Measurements from ENCODE around the gene SLAIN1.
A peak's percentile ranks its signal among the peaks of the same experiment; 100 is the strongest.

SLAIN1 gene

GRCh38 chr13:77779552-77780272, 82.2 kb downstream of the SLAIN1 start:
- Histone ChIP-seq H3K27ac (ENCODE audit: extremely low read depth, low read depth, low read length) (no peak overlapping the region), H3K4me1 (ENCODE audit: control insufficient read depth, insufficient read depth, low read length) (no peaks in the 10 kb centered on the region), H3K36me3 (ENCODE audit: control insufficient read depth in 2 of 2, insufficient read depth in 1 of 2, low read length in 2 of 2) (peaks cover 0 to 5% of the 10 kb centered on the region in 2 experiments; a peak in 1 of 3 replicates), H3K9me3 (ENCODE audit: control insufficient read depth, insufficient read depth, low read depth, low read length) (no peaks in the 10 kb centered on the region), H3K4me3 (ENCODE audit: low read depth, low read length) (no peak overlapping the region)
- TF ChIP-seq ZNF514 (tag by site-specific recombination; IDR thresholded peaks at IDR 0.05) (no peak), TRIM28 (IDR thresholded peaks at IDR 0.05; ENCODE audit: borderline replicate concordance, low read length) (peak; percentile 78), ZNF792 (tag by site-specific recombination; IDR thresholded peaks at IDR 0.05) (no peak), ZNF610 (tag by site-specific recombination; IDR thresholded peaks at IDR 0.05; ENCODE audit: borderline replicate concordance) (no peak), ZNF549 (tag by site-specific recombination; IDR thresholded peaks at IDR 0.05) (peak; percentile 11; the same call in 1 of the 2 replicates), GLI4 (tag by site-specific recombination; IDR thresholded peaks at IDR 0.05) (no peak), ZNF654 (tag by site-specific recombination; IDR thresholded peaks at IDR 0.05; ENCODE audit: low read depth) (peak; percentile 30)
- CTCF ChIA-PET = interaction anchor here (0.6 to 1.4 kb wide), 5 partner anchors 27 to 341 kb away, joined by 3 to 7 read pairs (median 3); no protein-coding TSS in a partner anchor
- POLR2A ChIA-PET = no interaction called here

- Histone ChIP-seq H3K9me3 (ENCODE audit: control insufficient read depth, insufficient read depth, low read depth, low read length) (no peaks in the 10 kb centered on the region), H3K27ac (ENCODE audit: extremely low read depth, low read depth, low read length) (no peak overlapping the region), H3K36me3 (ENCODE audit: control insufficient read depth in 2 of 2, insufficient read depth in 1 of 2, low read length in 2 of 2) (no peaks in the 10 kb centered on the region), H3K4me3 (ENCODE audit: low read depth, low read length) (no peak overlapping the region), H3K4me1 (ENCODE audit: control insufficient read depth, insufficient read depth, low read length) (no peaks in the 10 kb centered on the region)
- TF ChIP-seq TSHZ1 (tag by site-specific recombination; IDR thresholded peaks at IDR 0.05; ENCODE audit: borderline replicate concordance) (no peak), ZNF596 (tag by site-specific recombination; IDR thresholded peaks at IDR 0.05) (no peak), ZNF23 (tag by site-specific recombination; IDR thresholded peaks at IDR 0.05; ENCODE audit: borderline replicate concordance) (no peak), GLI2 (tag by site-specific recombination; IDR thresholded peaks at IDR 0.05; ENCODE audit: borderline replicate concordance, low read depth) (no peak), ZEB2 (tag by site-specific recombination; IDR thresholded peaks at IDR 0.05) (no peak), ZNF37A (tag by site-specific recombination; IDR thresholded peaks at IDR 0.05) (no peak), ZNF561 (tag by site-specific recombination; IDR thresholded peaks at IDR 0.05; ENCODE audit: borderline replicate concordance) (no peak), BCL11B (tag by site-specific recombination; IDR thresholded peaks at IDR 0.05; ENCODE audit: low read depth) (no peak)
- TF ChIP-seq, protein P1, sequence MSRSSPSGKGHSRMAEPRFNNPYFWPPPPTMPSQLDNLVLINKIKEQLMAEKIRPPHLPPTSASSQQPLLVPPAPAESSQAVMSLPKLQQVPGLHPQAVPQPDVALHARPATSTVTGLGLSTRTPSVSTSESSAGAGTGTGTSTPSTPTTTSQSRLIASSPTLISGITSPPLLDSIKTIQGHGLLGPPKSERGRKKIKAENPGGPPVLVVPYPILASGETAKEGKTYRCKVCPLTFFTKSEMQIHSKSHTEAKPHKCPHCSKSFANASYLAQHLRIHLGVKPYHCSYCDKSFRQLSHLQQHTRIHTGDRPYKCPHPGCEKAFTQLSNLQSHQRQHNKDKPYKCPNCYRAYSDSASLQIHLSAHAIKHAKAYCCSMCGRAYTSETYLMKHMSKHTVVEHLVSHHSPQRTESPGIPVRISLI (tag by site-specific recombination; IDR thresholded peaks at IDR 0.05) = no peak
- ChIA-PET CTCF (interaction anchor here (0.5 to 1.6 kb wide), 4 partner anchors 29 to 1777 kb away, joined by 3 to 7 read pairs (median 4); no protein-coding TSS in a partner anchor), POLR2A (no interaction called here)
These were observed 84.3 kb downstream of the SLAIN1 start for GRCh38 chr13:77781808-77782207.

DNA sequence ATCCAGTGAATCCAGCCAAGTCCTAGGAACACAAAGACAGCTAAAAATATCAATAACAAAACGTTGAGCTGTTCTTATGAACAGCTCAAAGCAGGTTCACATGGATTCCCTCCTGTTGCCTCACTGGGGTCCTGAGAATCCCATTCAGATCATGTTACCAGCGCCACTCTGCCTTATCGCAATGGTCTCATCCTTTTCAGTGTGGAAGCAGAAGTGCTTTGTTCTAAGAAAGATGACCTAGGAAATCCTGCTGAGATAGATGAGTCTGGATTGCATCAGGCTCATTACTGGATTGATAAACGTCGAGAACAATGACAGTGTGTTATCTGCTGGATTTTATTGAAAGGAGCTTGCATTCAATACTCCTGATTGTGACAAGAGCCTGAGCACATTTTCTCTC, 87.0 kb downstream of the SLAIN1 start:
- Histone ChIP-seq H3K9me3 (ENCODE audit: control insufficient read depth, insufficient read depth, low read depth, low read length) (no peaks in the 10 kb centered on the region), H3K4me1 (ENCODE audit: control insufficient read depth, insufficient read depth, low read length) (no peaks in the 10 kb centered on the region), H3K27ac (ENCODE audit: extremely low read depth, low read depth, low read length) (no peak overlapping the region), H3K4me3 (ENCODE audit: low read depth, low read length) (no peak overlapping the region), H3K36me3 (ENCODE audit: control insufficient read depth in 2 of 2, insufficient read depth in 1 of 2, low read length in 2 of 2) (no peaks in the 10 kb centered on the region)
- POLR2A ChIA-PET = no interaction called here
- CTCF ChIA-PET = interaction anchor here (0.6 kb wide), 2 partner anchors 25 to 1394 kb away, joined by 3 to 4 read pairs; no protein-coding TSS in a partner anchor
- TF ChIP-seq ZNF155 (tag by site-specific recombination; IDR thresholded peaks at IDR 0.05) (no peak), ZNF514 (tag by site-specific recombination; IDR thresholded peaks at IDR 0.05) (no peak), EGR2 (tag by site-specific recombination; IDR thresholded peaks at IDR 0.05; ENCODE audit: low read depth) (no peak), ZNF837 (tag by site-specific recombination; IDR thresholded peaks at IDR 0.05) (no peak), KLF10 (tag by site-specific recombination; IDR thresholded peaks at IDR 0.05) (no peak), KLF9 (tag by site-specific recombination; IDR thresholded peaks at IDR 0.05; ENCODE audit: low read depth) (no peak), WT1 (tag by site-specific recombination; IDR thresholded peaks at IDR 0.05) (no peak), ZNF248 (tag by site-specific recombination; IDR thresholded peaks at IDR 0.05) (no peak), ZNF221 (tag by site-specific recombination; IDR thresholded peaks at IDR 0.05; ENCODE audit: borderline replicate concordance) (no peak), ZNF175 (tag by site-specific recombination; IDR thresholded peaks at IDR 0.05) (no peak), HOXC10 (CRISPR knock-in tag; IDR thresholded peaks at IDR 0.05) (no peak)
- TF ChIP-seq, protein P2, sequence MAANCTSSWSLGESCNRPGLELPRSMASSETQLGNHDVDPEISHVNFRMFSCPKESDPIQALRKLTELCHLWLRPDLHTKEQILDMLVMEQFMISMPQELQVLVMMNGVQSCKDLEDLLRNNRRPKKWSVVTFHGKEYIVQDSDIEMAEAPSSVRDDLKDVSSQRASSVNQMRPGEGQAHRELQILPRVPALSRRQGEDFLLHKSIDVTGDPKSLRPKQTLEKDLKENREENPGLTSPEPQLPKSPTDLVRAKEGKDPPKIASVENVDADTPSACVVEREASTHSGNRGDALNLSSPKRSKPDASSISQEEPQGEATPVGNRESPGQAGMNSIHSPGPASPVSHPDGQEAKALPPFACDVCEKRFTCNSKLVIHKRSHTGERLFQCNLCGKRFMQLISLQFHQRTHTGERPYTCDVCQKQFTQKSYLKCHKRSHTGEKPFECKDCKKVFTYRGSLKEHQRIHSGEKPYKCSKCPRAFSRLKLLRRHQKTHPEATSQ (tag by site-specific recombination; IDR thresholded peaks at IDR 0.05) = no peak

All from HEK293 (cell line).